GM12878 (cell line): Measurements from ENCODE around the gene CCDC51. TPM values are rescaled to one million over a fixed set of nuclear protein-coding genes. Genes with fewer than 3 reads are reported as not detected.

ENCODE experiments used
- ATAC-seq: fragments of 200-7000 bp; cut with Tn5 transposase; 3 replicates; pipeline ENCODE4 v1.9.1; 2020; ENCODE audit warnings: mild to moderate bottlenecking, moderate library complexity
- BruUV-seq: library from RNA; stranded (reverse); fragments of 400-500 nt; replicated peaks from 2 replicates; lab custom pipeline; 2021; lab: Mats Ljungman, UMichigan
- CTCF ChIA-PET: fragments of 300-600 bp; sonication (Branson Sonifier 250); formaldehyde crosslinking; extraction: SDS; loops from one replicate; lab custom pipeline; 2021; ENCODE audit warnings: inconsistent platforms; lab: Yijun Ruan, JAX
- POLR2A ChIA-PET: fragments of 350-600 bp; formaldehyde crosslinking; extraction: SDS; loops from one replicate; lab custom pipeline; 2021; ENCODE audit warnings: inconsistent platforms; lab: Charles Lee
- RAD21 ChIA-PET: fragments of 300-600 bp; sonication (Branson Sonifier 250); formaldehyde crosslinking; loops from one replicate; lab custom pipeline; 2023; ENCODE audit warnings: antibody characterized with exemption; ENCODE audit not compliant: unreplicated experiment; lab: Charles Lee
- SMC1A ChIA-PET: fragments of 300-600 bp; sonication (Branson Sonifier 250); formaldehyde crosslinking; loops from one replicate; lab custom pipeline; 2023; ENCODE audit not compliant: unreplicated experiment, uncharacterized antibody; lab: Charles Lee
- DNase-seq: peaks from one replicate; pipeline ENCODE4 v3.0.0-alpha.2; 2011; ENCODE audit warnings: low read depth, low spot score
- FAIRE-seq: peaks from 3 replicates; lab custom pipeline; 2011; peaks lifted over from hg19 to GRCh38; lab: Jason Lieb, UNC
- H2AFZ ChIP-seq: 2 replicates; pipeline ENCODE4 v1.6.0; 2011; ENCODE audit warnings: low read depth, low read length, control low read depth; ENCODE audit not compliant: control insufficient read depth
- H3K27ac ChIP-seq: 2 replicates; pipeline ENCODE4 v1.5.1; 2011; ENCODE audit warnings: control low read depth; ENCODE audit not compliant: control insufficient read depth, insufficient read depth
- H3K27me3 ChIP-seq, 2 experiments: replicated peaks in 1 of 2; 2 replicates each; pipeline versions ENCODE4 v1.6.0 to v1.6.1; 2011; ENCODE audit warnings: low read length in 1 of 2; ENCODE audit not compliant: control insufficient read depth in 2 of 2, insufficient read depth in 2 of 2
- H3K36me3 ChIP-seq, 2 experiments: 2 replicates each; pipeline ENCODE4 v1.5.1; 2011; ENCODE audit warnings: low read length in 1 of 2; ENCODE audit not compliant: control insufficient read depth in 2 of 2, insufficient read depth in 2 of 2
- H3K4me1 ChIP-seq: 2 replicates; pipeline ENCODE4 v1.6.1; 2011; ENCODE audit warnings: mild to moderate bottlenecking, low read length, moderate library complexity, mixed read lengths; ENCODE audit not compliant: control insufficient read depth, insufficient read depth
- H3K4me2 ChIP-seq: 2 replicates; pipeline ENCODE4 v1.6.0; 2011; ENCODE audit warnings: control low read depth; ENCODE audit not compliant: control insufficient read depth, insufficient read depth
- H3K4me3 ChIP-seq: fragments of 200-600 bp; sonication (generic); 2 replicates; pipeline ENCODE4 v1.5.1; 2016
- H3K79me2 ChIP-seq: 2 replicates; pipeline ENCODE4 v1.6.0; 2011; ENCODE audit warnings: low read length; ENCODE audit not compliant: control insufficient read depth, insufficient read depth
- H3K9ac ChIP-seq: 2 replicates; pipeline ENCODE4 v1.8.0; 2011; ENCODE audit warnings: low read length, control low read depth, mixed read lengths; ENCODE audit not compliant: control insufficient read depth, insufficient read depth
- H3K9me3 ChIP-seq: replicated peaks from 3 replicates; pipeline ENCODE4 v1.5.1; 2011; ENCODE audit warnings: mild to moderate bottlenecking, low read length; ENCODE audit not compliant: control insufficient read depth, insufficient read depth
- H4K20me1 ChIP-seq: 2 replicates; pipeline ENCODE4 v1.6.0; 2011; ENCODE audit not compliant: control insufficient read depth, insufficient read depth
- BCLAF1 ChIP-seq: fragments of 450-650 bp; IDR thresholded peaks from 2 replicates; pipeline ENCODE4 v1.6.1; 2017; ENCODE audit warnings: antibody characterized with exemption, mild to moderate bottlenecking, moderate library complexity
- EED ChIP-seq: sonication (generic); IDR thresholded peaks from 2 replicates; pipeline ENCODE4 v1.6.1; 2016; ENCODE audit warnings: antibody characterized with exemption, low read depth
- ETV6 ChIP-seq, 2 experiments: fragments of 450-650 bp in 1 of 2; IDR thresholded peaks in 1 of 2; conservative IDR thresholded peaks in 1 of 2; 2 replicates each; pipeline ENCODE4 v1.6.1; 2014; ENCODE audit warnings: antibody characterized with exemption in 1 of 2, borderline replicate concordance in 1 of 2, low read depth in 1 of 2, mild to moderate bottlenecking in 1 of 2, moderate library complexity in 1 of 2
- NFYA ChIP-seq: IDR thresholded peaks from 2 replicates; pipeline ENCODE4 v1.6.1; 2011; ENCODE audit warnings: low read depth, mild to moderate bottlenecking, low read length, improper control_type of control experiment, borderline replicate concordance
- POLR2A ChIP-seq: IDR thresholded peaks from 2 replicates; pipeline ENCODE4 v1.6.1; 2011; ENCODE audit warnings: low read depth, mild to moderate bottlenecking, low read length
- TARDBP ChIP-seq: IDR thresholded peaks from 2 replicates; pipeline ENCODE4 v1.6.1; 2016; ENCODE audit warnings: borderline replicate concordance
- ZBTB11 ChIP-seq: fragments of 450-650 bp; formaldehyde crosslinking; IDR thresholded peaks from 2 replicates; pipeline ENCODE4 v1.5.0; 2022; ENCODE audit warnings: mild to moderate bottlenecking, missing genetic modification characterization
- WGBS: methylation state at CpG from one replicate; pipeline ENCODE4 v1.1.6; 2016; ENCODE audit warnings: low lambda C conversion rate; ENCODE audit not compliant: insufficient replicate concordance, insufficient coverage; ENCODE audit errors: missing lambda C conversion rate; 5-methylcytosine and 5-hydroxymethylcytosine counted together
- in situ Hi-C: fragments of 300-500 bp; cut with MboI; formaldehyde crosslinking; loops from 9 replicates; pipeline ENCODE4 v1.14.3; 2018; ENCODE audit warnings: mixed read lengths
- intact Hi-C: fragments of 100-400 bp; cut with micrococcal nuclease; formaldehyde crosslinking; loops from one replicate; pipeline ENCODE4 v1.14.2; 2022; ENCODE audit not compliant: unreplicated experiment
- polyA plus RNA-seq, 11 experiments: library from polyadenylated mRNA; depleted of rRNA in 4 of 11; unstranded in 6 of 11; stranded (reverse) in 5 of 11; fragments of >200 nt; fragmentation: Nextera tagmentation in 4 of 11; fragmentation: Illumina TruSeq in 1 of 11; extraction: Ambion mirVana in 4 of 11; extraction: Trizol in 1 of 11; gene quantifications; 1 replicate in 1 of 11; 2 replicates in 10 of 11; pipeline versions ENCODE4 v1.2.1 to v1.2.3, GENCODE V29; 2011 to 2016; ENCODE audit warnings: inconsistent platforms in 2 of 11, missing spikeins in 2 of 11, low read depth in 1 of 11
- total RNA-seq, 4 experiments: library from RNA; depleted of rRNA in 3 of 4; stranded (reverse); fragments of >200 nt in 3 of 4; fragmentation: Illumina TruSeq in 1 of 4; extraction: Trizol in 1 of 4; gene quantifications; 2 replicates each; pipeline versions ENCODE4 v1.2.1 to v1.2.3, GENCODE V29; 2013 to 2021

CCDC51 gene
- total and polyA plus RNA-seq, 10 of the 15 experiments (the other 5 are each of a cell fraction or from before 2014, with no cell fraction given): 10.6 to 54.9 (median 28.5) TPM

GRCh38 chr3:48441940-48442339 lies 2.0 kb upstream of the CCDC51 start:
- ChIA-PET CTCF (interaction anchor here (0.5 to 12.5 kb wide), 4 partner anchors 33 to 112 kb away, joined by 3 to 757 read pairs (median 121); partner anchors contain the start of gene PFKFB4), RAD21 (interaction anchor here (3.3 kb wide), 1 partner anchor 115 kb away, joined by 20 read pairs; the partner anchor contains the start of gene PFKFB4)
- peaks cover 49% of the 10 kb centered on the region for H3K79me2 ChIP-seq

GRCh38 chr3:48440590-48440958 lies 655 bp upstream of the CCDC51 start:
- intact Hi-C loops (no loop called here), in situ Hi-C loops (no loop called here)
- WGBS: under 1% methylated on average over 21 of the region's 21 CpGs
- no peaks in the 10 kb centered on the region for H3K27me3 ChIP-seq
- H3K9ac ChIP-seq: peak overlapping the region; percentile 96
- DNase-seq (no peak), FAIRE-seq (no peak), ATAC-seq (peak; percentile 11)
- no peaks in the 10 kb centered on the region for H4K20me1 ChIP-seq
- H3K36me3 ChIP-seq: peaks cover 0 to 3% of the 10 kb centered on the region in 2 experiments; a peak in 3 of 4 replicates
- peaks cover 41% of the 10 kb centered on the region for H3K79me2 ChIP-seq
- ChIA-PET POLR2A (interaction anchor here (1.4 to 2.6 kb wide), 9 partner anchors 8 to 252 kb away, joined by 3 to 11 read pairs (median 7); partner anchors contain the start of genes CDC25A and PFKFB4), SMC1A (interaction anchor here (0.6 to 11.5 kb wide), 9 partner anchors 20 to 247 kb away, joined by 3 to 287 read pairs (median 4); a partner anchor contains a TSS), CTCF (interaction anchor here (1.0 to 12.5 kb wide), 7 partner anchors 10 to 200 kb away, joined by 3 to 757 read pairs (median 11); partner anchors contain the start of genes PFKFB4 and ZNF589), RAD21 (interaction anchor here (1.3 to 3.3 kb wide), 8 partner anchors 12 to 223 kb away, joined by 3 to 20 read pairs (median 6); partner anchors contain the start of genes NME6 and PFKFB4)
- H3K9me3 ChIP-seq: no peaks in the 10 kb centered on the region
- peak overlapping the region; percentile 81 for H3K4me2 ChIP-seq
- peaks cover 19% of the 10 kb centered on the region for H3K4me1 ChIP-seq
- H3K4me3 ChIP-seq: peak overlapping the region; percentile 89
- TSS peak; percentile 85 for BruUV-seq
- H2AFZ ChIP-seq: no peak overlapping the region
- H3K27ac ChIP-seq: peak overlapping the region; percentile 86
- TF ChIP-seq ZBTB11 (no peak), BCLAF1 (no peak), EED (no peak), TARDBP (no peak), NFYA (no peak)

More at GRCh38 chr3:48441940-48442339, 2.0 kb upstream of the CCDC51 start:
- FAIRE-seq: no peak
- Histone ChIP-seq H3K27me3 (no peaks in the 10 kb centered on the region), H4K20me1 (no peaks in the 10 kb centered on the region), H2AFZ (no peak overlapping the region), H3K4me3 (peak overlapping the region; percentile 89), H3K9me3 (no peaks in the 10 kb centered on the region), H3K36me3 (peaks cover 0 to 3% of the 10 kb centered on the region in 2 experiments; a peak in 3 of 4 replicates), H3K27ac (no peak overlapping the region), H3K4me2 (peak overlapping the region; percentile 81), H3K9ac (no peak overlapping the region; the same call in 1 of the 2 replicates), H3K4me1 (peaks cover 24% of the 10 kb centered on the region)
- no peak for TF ChIP-seq ETV6 (conservative IDR thresholded peaks at IDR 0.05 in 1 of 2, IDR thresholded peaks at IDR 0.05 in 1 of 2; ENCODE audit: borderline replicate concordance in 1 of 2, low read depth in 1 of 2)
- 0 out of 2 replicates have a peak, but pooled peaks have one; percentile 25 for TF ChIP-seq POLR2A
- SMC1A ChIA-PET: interaction anchor here (11.5 kb wide), 1 partner anchor 40 kb away, joined by 287 read pairs; no protein-coding TSS in a partner anchor
- 66% methylated on average over 6 of the region's 6 CpGs for WGBS
- no TSS peak for BruUV-seq
- POLR2A ChIA-PET: interaction anchor here (0.5 to 1.3 kb wide), 4 partner anchors 12 to 455 kb away, joined by 3 to 7 read pairs (median 6); no protein-coding TSS in a partner anchor
- in situ Hi-C loops (no loop called here), intact Hi-C loops (no loop called here)
- no peak for DNase-seq
- ATAC-seq: no peak
